HepG2 (cell line): Measurements from ENCODE around the gene IMP3. TPM values are rescaled to one million over a fixed set of nuclear protein-coding genes. Genes with fewer than 3 reads are reported as not detected.

ENCODE experiments used
- IRF1 ChIP-seq: sonication (generic); formaldehyde crosslinking; IDR thresholded peaks from 2 replicates; pipeline ENCODE4 v1.4.0; 2020; ENCODE audit warnings: low read depth, mild to moderate bottlenecking, missing genetic modification reagents
- MAX ChIP-seq: IDR thresholded peaks from 2 replicates; pipeline ENCODE4 v1.6.1; 2012; ENCODE audit warnings: inconsistent platforms
- NFKB2 ChIP-seq: sonication (generic); formaldehyde crosslinking; IDR thresholded peaks from 2 replicates; pipeline ENCODE4 v1.4.0; 2020; ENCODE audit warnings: missing genetic modification reagents, borderline replicate concordance
- RBAK ChIP-seq: sonication (generic); formaldehyde crosslinking; IDR thresholded peaks from 2 replicates; pipeline ENCODE4 v1.5.1; 2020; ENCODE audit warnings: mild to moderate bottlenecking, missing genetic modification reagents
- SNRNP70 ChIP-seq: fragments of 200-400 bp; formaldehyde crosslinking; IDR thresholded peaks from 2 replicates; pipeline ENCODE4 v1.6.1; 2017; ENCODE audit warnings: mild to moderate bottlenecking, low read depth, low read length, moderate library complexity
- SRSF1 ChIP-seq: fragments of 200-400 bp; formaldehyde crosslinking; optimal IDR thresholded peaks from 2 replicates; pipeline ENCODE3; 2017; ENCODE audit warnings: mild to moderate bottlenecking, low read depth, low read length, moderate library complexity
- THAP7 ChIP-seq: sonication (generic); formaldehyde crosslinking; IDR thresholded peaks from 2 replicates; pipeline ENCODE4 v1.8.1; 2023; ENCODE audit warnings: mild to moderate bottlenecking, missing genetic modification reagents
- ZBTB33 ChIP-seq: sonication (generic); formaldehyde crosslinking; IDR thresholded peaks from 2 replicates; pipeline ENCODE4 v1.4.0; 2020; ENCODE audit warnings: missing genetic modification reagents
- ZFP36 ChIP-seq: fragments of 150-350 bp; IDR thresholded peaks from 2 replicates; pipeline ENCODE4 v1.6.1; 2018; ENCODE audit warnings: borderline replicate concordance, low read length, low read depth; ENCODE audit not compliant: partially characterized antibody
- ZFY ChIP-seq: sonication (generic); formaldehyde crosslinking; IDR thresholded peaks from 2 replicates; pipeline ENCODE4 v1.4.0; 2020; ENCODE audit warnings: missing genetic modification reagents
- ZNF251 ChIP-seq: sonication (generic); formaldehyde crosslinking; IDR thresholded peaks from 2 replicates; pipeline ENCODE4 v1.9.0; 2021; ENCODE audit warnings: mild to moderate bottlenecking, missing genetic modification reagents
- ZNF274 ChIP-seq: sonication (generic); formaldehyde crosslinking; IDR thresholded peaks from 2 replicates; pipeline ENCODE4 v1.5.1; 2020; ENCODE audit warnings: mild to moderate bottlenecking, missing genetic modification reagents
- ZNF512B ChIP-seq: sonication (generic); formaldehyde crosslinking; IDR thresholded peaks from 2 replicates; pipeline ENCODE4 v1.5.1; 2020; ENCODE audit warnings: missing genetic modification reagents, mild to moderate bottlenecking, borderline replicate concordance
- ZNF543 ChIP-seq: sonication (generic); formaldehyde crosslinking; IDR thresholded peaks from 2 replicates; pipeline ENCODE4 v1.4.0; 2020; ENCODE audit warnings: mild to moderate bottlenecking, missing genetic modification reagents
- ZNF737 ChIP-seq: sonication (generic); formaldehyde crosslinking; IDR thresholded peaks from 2 replicates; pipeline ENCODE4 v1.5.0; 2020; ENCODE audit warnings: missing genetic modification reagents, mild to moderate bottlenecking, borderline replicate concordance
- ZNF768 ChIP-seq: sonication (generic); formaldehyde crosslinking; IDR thresholded peaks from 2 replicates; pipeline ENCODE4 v1.4.0; 2020; ENCODE audit warnings: missing genetic modification reagents
- ZNF772 ChIP-seq: sonication (generic); formaldehyde crosslinking; IDR thresholded peaks from 2 replicates; pipeline ENCODE4 v1.5.0; 2020; ENCODE audit warnings: mild to moderate bottlenecking, missing genetic modification reagents
- ZNF800 ChIP-seq: sonication (generic); formaldehyde crosslinking; IDR thresholded peaks from 2 replicates; pipeline ENCODE4 v1.4.0; 2020; ENCODE audit warnings: missing genetic modification reagents
- polyA plus RNA-seq, 8 experiments: library from polyadenylated mRNA; depleted of rRNA in 3 of 8; stranded (reverse) in 7 of 8; unstranded in 1 of 8; fragments of >200 nt; fragmentation: Illumina TruSeq in 4 of 8; extraction: Trizol in 4 of 8; gene quantifications; 2 replicates each; pipeline versions ENCODE4 v1.2.1 to v1.2.3, GENCODE V29; 2011 to 2016; ENCODE audit warnings: low read depth in 4 of 8, missing spikeins in 1 of 8, mixed read lengths in 1 of 8; ENCODE audit not compliant: insufficient read depth in 1 of 8
- total RNA-seq, 5 experiments: library from RNA; depleted of rRNA; stranded (reverse); fragments of >200 nt; fragmentation: Illumina TruSeq; extraction: Trizol; gene quantifications; 2 replicates each; pipeline ENCODE4 v1.2.3, GENCODE V29; 2016; ENCODE audit warnings: low read depth in 1 of 5

IMP3 gene
- total and polyA plus RNA-seq, 2 of the 13 experiments (the other 11 are each of a cell fraction or from before 2014, with no cell fraction given), result 38.3 to 143 TPM

GRCh38 chr15:75675579-75676404 lies 35.8 kb upstream of the IMP3 start (continued):
- TF ChIP-seq SNRNP70 (no peak), ZNF274 (CRISPR knock-in tag) (0 out of 2 replicates have a peak, but pooled peaks have one; percentile 25), ZNF512B (no peak), IRF1 (CRISPR knock-in tag) (no peak), ZNF251 (CRISPR knock-in tag) (no peak), ZFP36 (no peak), NFKB2 (0 out of 2 replicates have a peak, but pooled peaks have one; percentile 56), ZNF768 (CRISPR knock-in tag) (no peak), MAX (0 out of 2 replicates have a peak, but pooled peaks have one; percentile 26), ZNF772 (CRISPR knock-in tag) (no peak), THAP7 (CRISPR knock-in tag) (no peak), ZNF737 (CRISPR knock-in tag) (no peak), ZNF543 (CRISPR knock-in tag) (no peak), ZNF800 (CRISPR knock-in tag) (no peak), RBAK (CRISPR knock-in tag) (no peak), ZBTB33 (CRISPR knock-in tag) (peak; percentile 95), SRSF1 (no peak), ZFY (CRISPR knock-in tag) (peak; percentile 60)
